HEK293T (cell line): ENCODE results near the gene ZC3H13.

Experiments
- CTCF ChIA-PET: fragments of 350-600 bp; formaldehyde crosslinking; extraction: SDS; loops from one replicate; lab custom pipeline; 2021; ENCODE audit warnings: antibody characterized with exemption, inconsistent platforms; lab: Yijun Ruan, JAX
- POLR2A ChIA-PET: fragments of 350-600 bp; formaldehyde crosslinking; extraction: SDS; loops from one replicate; lab custom pipeline; 2020; ENCODE audit warnings: antibody characterized with exemption, inconsistent platforms; lab: Yijun Ruan, JAX
- DNase-seq: peaks from one replicate; pipeline ENCODE4 v3.0.0; 2012; ENCODE audit warnings: mixed read lengths; ENCODE audit errors: extremely low spot score
- ARNT ChIP-seq: fragments of 450-650 bp; IDR thresholded peaks from 2 replicates; pipeline ENCODE4 v1.6.1; 2017; ENCODE audit warnings: mild to moderate bottlenecking
- BHLHE40 ChIP-seq: fragments of 450-650 bp; IDR thresholded peaks from 2 replicates; pipeline ENCODE4 v1.6.1; 2016; ENCODE audit warnings: mild to moderate bottlenecking, moderate library complexity, borderline replicate concordance
- CTBP1 ChIP-seq: fragments of 450-650 bp; IDR thresholded peaks from 2 replicates; pipeline ENCODE4 v1.6.1; 2016; ENCODE audit warnings: borderline replicate concordance
- ELF4 ChIP-seq: fragments of 450-650 bp; IDR thresholded peaks from 2 replicates; pipeline ENCODE4 v1.6.1; 2017; ENCODE audit warnings: antibody characterized with exemption
- FOXA1 ChIP-seq: fragments of 450-650 bp; IDR thresholded peaks from 2 replicates; pipeline ENCODE4 v1.6.1; 2016; ENCODE audit warnings: mild to moderate bottlenecking
- FOXK2 ChIP-seq: fragments of 450-650 bp; IDR thresholded peaks from 2 replicates; pipeline ENCODE4 v1.6.1; 2016; ENCODE audit warnings: mild to moderate bottlenecking
- FOXM1 ChIP-seq: fragments of 450-650 bp; IDR thresholded peaks from 2 replicates; pipeline ENCODE4 v1.6.1; 2017; ENCODE audit warnings: mild to moderate bottlenecking, borderline replicate concordance
- HDGF ChIP-seq: fragments of 450-650 bp; IDR thresholded peaks from 2 replicates; pipeline ENCODE4 v1.6.1; 2017; ENCODE audit warnings: antibody characterized with exemption, borderline replicate concordance
- L3MBTL2 ChIP-seq: fragments of 450-650 bp; conservative IDR thresholded peaks from 2 replicates; pipeline ENCODE4 v1.6.1; 2016; ENCODE audit warnings: mild to moderate bottlenecking
- LEF1 ChIP-seq: fragments of 450-650 bp; IDR thresholded peaks from 2 replicates; pipeline ENCODE4 v1.6.1; 2017; ENCODE audit warnings: mild to moderate bottlenecking, borderline replicate concordance
- NFRKB ChIP-seq: fragments of 450-650 bp; IDR thresholded peaks from 2 replicates; pipeline ENCODE4 v1.6.1; 2016; ENCODE audit warnings: mild to moderate bottlenecking, moderate library complexity
- SP1 ChIP-seq: fragments of 450-650 bp; IDR thresholded peaks from 2 replicates; pipeline ENCODE4 v1.6.1; 2017
- SUZ12 ChIP-seq: fragments of 450-650 bp; IDR thresholded peaks from 2 replicates; pipeline ENCODE4 v1.6.1; 2016; ENCODE audit warnings: mild to moderate bottlenecking
- TARDBP ChIP-seq: fragments of 450-650 bp; IDR thresholded peaks from 2 replicates; pipeline ENCODE4 v1.6.1; 2016
- ZNF384 ChIP-seq: fragments of 450-650 bp; IDR thresholded peaks from 2 replicates; pipeline ENCODE4 v1.6.1; 2016
- TF ChIP-seq, protein P1 (sequence below): fragments of 450-650 bp; IDR thresholded peaks from 2 replicates; pipeline ENCODE4 v1.6.1; 2016

Gene ZC3H13

DNA sequence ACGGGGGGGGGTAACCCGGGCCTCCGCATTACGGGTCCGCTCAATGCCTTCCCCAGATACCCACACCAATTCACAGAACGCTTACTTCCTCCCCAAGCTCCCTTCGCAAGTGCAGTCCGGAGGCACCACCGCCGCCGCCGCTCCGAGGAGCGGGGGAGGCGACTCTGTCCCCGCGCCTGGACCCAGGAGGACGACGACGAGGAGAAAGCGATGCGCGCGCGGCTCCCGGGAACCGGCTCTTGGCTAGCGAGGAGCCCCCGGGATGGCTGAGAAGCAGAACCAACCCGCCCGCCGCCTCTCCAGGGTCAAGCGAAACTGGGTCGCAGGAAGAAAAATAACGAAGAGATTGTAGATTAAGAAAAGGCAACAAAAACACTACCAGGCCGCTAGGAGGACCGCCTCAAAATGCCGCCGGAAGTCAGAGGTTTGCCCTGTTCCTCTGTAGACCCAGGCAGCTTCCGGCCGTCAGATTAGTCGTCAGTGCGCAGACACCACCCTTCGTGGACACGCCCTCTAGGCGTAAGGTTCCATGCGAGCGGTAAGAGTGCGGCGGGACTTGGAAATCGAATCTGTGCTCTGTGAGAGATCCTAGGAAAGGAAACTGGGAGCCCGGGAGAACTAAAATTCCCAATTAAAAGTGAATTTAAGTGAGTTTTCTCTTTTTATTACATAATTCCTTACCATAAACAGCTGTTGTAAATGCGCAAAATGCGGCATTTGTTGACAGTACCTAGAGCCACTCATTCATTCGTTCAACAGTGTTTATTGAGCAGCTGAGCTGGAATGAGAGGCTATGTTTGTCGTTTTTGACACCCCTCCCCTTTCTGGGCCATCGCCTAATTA, at the start of gene ZC3H13:
TSS of gene ZC3H13 (minus strand) at position 428 of the 843 bp plus-strand sequence. CDS start 7,239 bp downstream, outside the sequence.
- CTCF ChIA-PET = no interaction called here
- TF ChIP-seq SP1 = no peak
- TF ChIP-seq ZNF384 = no peak
- TF ChIP-seq, protein P1, sequence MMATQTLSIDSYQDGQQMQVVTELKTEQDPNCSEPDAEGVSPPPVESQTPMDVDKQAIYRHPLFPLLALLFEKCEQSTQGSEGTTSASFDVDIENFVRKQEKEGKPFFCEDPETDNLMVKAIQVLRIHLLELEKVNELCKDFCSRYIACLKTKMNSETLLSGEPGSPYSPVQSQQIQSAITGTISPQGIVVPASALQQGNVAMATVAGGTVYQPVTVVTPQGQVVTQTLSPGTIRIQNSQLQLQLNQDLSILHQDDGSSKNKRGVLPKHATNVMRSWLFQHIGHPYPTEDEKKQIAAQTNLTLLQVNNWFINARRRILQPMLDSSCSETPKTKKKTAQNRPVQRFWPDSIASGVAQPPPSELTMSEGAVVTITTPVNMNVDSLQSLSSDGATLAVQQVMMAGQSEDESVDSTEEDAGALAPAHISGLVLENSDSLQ = peak; percentile 62
- peak; percentile 15 for TF ChIP-seq L3MBTL2
- DNase-seq = peak; percentile 89
- POLR2A ChIA-PET = interaction anchor here (0.8 to 1.3 kb wide), 4 partner anchors 10 to 74 kb away, joined by 3 read pairs; no protein-coding TSS in a partner anchor

DNA sequence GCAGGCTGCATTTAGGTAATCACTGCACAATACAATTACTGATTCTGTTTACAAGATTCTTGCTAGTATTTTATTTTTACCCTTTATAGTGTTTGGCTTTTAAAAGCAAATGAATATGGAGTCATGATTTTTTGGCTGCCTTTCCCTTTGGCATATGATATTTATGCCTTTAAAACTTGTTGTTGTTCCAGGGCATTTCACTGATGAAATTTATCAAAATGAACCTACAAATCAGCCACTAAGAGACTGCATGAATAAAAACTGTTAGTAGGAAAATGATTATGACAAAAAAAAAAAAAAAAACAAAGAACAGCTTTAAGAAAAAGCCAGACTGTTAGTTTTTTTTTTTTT, 49.7 kb upstream of the ZC3H13 start:
- no peak for DNase-seq
- ChIA-PET CTCF (no interaction called here), POLR2A (no interaction called here)
- TF ChIP-seq TARDBP = no peak
- no peak for TF ChIP-seq ARNT
- TF ChIP-seq FOXK2 = no peak
- no peak for TF ChIP-seq HDGF
- TF ChIP-seq NFRKB = no peak
- no peak for TF ChIP-seq FOXM1
- TF ChIP-seq, protein P1 = no peak
- no peak for TF ChIP-seq FOXA1
- TF ChIP-seq SUZ12 = no peak
- no peak for TF ChIP-seq LEF1
- TF ChIP-seq ZNF384 = no peak
- no peak for TF ChIP-seq L3MBTL2
- TF ChIP-seq ELF4 = no peak
- no peak for TF ChIP-seq CTBP1
- TF ChIP-seq SP1 = no peak
- no peak for TF ChIP-seq BHLHE40

- DNase-seq = no peak
- POLR2A ChIA-PET = no interaction called here
- TF ChIP-seq, protein P1 = no peak
- TF ChIP-seq LEF1 = no peak
- TF ChIP-seq BHLHE40 = no peak
- no peak for TF ChIP-seq ZNF384
- no peak for TF ChIP-seq SP1
- no peak for TF ChIP-seq ARNT
- CTCF ChIA-PET = no interaction called here
Observed at GRCh38 chr13:46101484-46102254, 49.1 kb upstream of the ZC3H13 start.

- ChIA-PET POLR2A (no interaction called here), CTCF (no interaction called here)
- TF ChIP-seq BHLHE40 = no peak
- TF ChIP-seq FOXM1 = no peak
- no peak for TF ChIP-seq LEF1
- no peak for TF ChIP-seq FOXA1
- no peak for DNase-seq
Observed at GRCh38 chr13:46101002-46101401, 48.5 kb upstream of the ZC3H13 start.

DNA sequence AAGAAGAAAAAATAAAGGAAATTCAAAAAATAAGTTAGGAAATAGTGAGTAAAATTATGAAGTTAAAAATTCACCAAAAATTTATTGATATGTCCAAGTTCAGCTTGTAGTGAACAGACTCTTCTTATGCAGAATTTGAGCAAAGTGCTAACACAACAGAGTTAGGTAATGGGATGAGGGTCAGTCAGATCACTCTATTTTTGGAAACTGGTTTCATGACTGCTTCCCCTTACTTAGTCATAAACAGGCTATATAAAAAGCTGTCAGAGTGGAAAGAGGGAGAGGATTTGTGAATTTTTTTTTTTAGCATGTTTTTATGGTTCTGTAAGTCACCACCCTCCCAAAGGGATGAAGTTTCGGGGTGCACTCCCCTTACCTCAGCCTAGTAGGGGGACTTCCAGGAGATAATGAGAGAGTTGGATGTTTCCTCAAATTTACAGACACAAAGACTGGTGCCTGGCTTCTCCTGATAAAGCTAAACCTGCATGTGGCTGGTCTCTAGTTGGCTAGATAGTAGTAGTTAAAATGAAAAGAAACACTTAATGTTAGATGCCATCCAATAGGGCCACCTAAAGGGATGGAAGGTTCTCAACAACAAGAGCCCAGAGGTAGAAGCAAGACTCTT, 47.8 kb upstream of the ZC3H13 start:
- ChIA-PET CTCF (no interaction called here), POLR2A (no interaction called here)
- DNase-seq = no peak
- TF ChIP-seq FOXA1 (no peak), HDGF (no peak), ZNF384 (no peak), ELF4 (no peak), SP1 (no peak), FOXM1 (no peak), ARNT (no peak), NFRKB (no peak), SUZ12 (no peak), LEF1 (no peak), TARDBP (no peak), L3MBTL2 (no peak), FOXK2 (no peak), BHLHE40 (no peak)
- TF ChIP-seq, protein P1 = no peak
